Keratinocyte (primary cell): Measurements from ENCODE around the gene PARD3B. TPM values are rescaled to one million over a fixed set of nuclear protein-coding genes. Genes with fewer than 3 reads are reported as not detected.

Source experiments
- DNase-seq: peaks from one replicate; pipeline ENCODE4 v3.0.0-alpha.2; 2011; ENCODE audit warnings: low read depth, missing footprints, low spot score
- FAIRE-seq: peaks from 2 replicates; lab custom pipeline; 2011; peaks lifted over from hg19 to GRCh38; lab: Jason Lieb, UNC
- H2AFZ ChIP-seq: 2 replicates; pipeline ENCODE4 v1.6.0; 2012; ENCODE audit warnings: low read length, control low read depth, inconsistent platforms; ENCODE audit not compliant: control insufficient read depth
- H3K27ac ChIP-seq: 2 replicates; pipeline ENCODE4 v1.5.1; 2011; ENCODE audit warnings: low read length; ENCODE audit not compliant: control insufficient read depth, insufficient read depth
- H3K27me3 ChIP-seq: 3 replicates; pipeline ENCODE4 v1.6.0; 2011; ENCODE audit warnings: low read length; ENCODE audit not compliant: control insufficient read depth, insufficient read depth; ENCODE audit errors: extremely low read depth
- H3K36me3 ChIP-seq, 2 experiments: 2 replicates in 1 of 2; 3 replicates in 1 of 2; pipeline ENCODE4 v1.5.1; 2011; ENCODE audit warnings: low read length in 2 of 2, mild to moderate bottlenecking in 1 of 2; ENCODE audit not compliant: control insufficient read depth in 2 of 2, insufficient read depth in 2 of 2; ENCODE audit errors: extremely low read depth in 1 of 2
- H3K4me1 ChIP-seq: 3 replicates; pipeline ENCODE4 v1.5.1; 2011; ENCODE audit warnings: low read length; ENCODE audit not compliant: control insufficient read depth, insufficient read depth; ENCODE audit errors: extremely low read depth
- H3K4me2 ChIP-seq: 3 replicates; pipeline ENCODE4 v1.6.0; 2011; ENCODE audit warnings: low read depth, low read length; ENCODE audit not compliant: control insufficient read depth, insufficient read depth; ENCODE audit errors: extremely low read depth
- H3K4me3 ChIP-seq, 3 experiments: fragments of 200-600 bp in 1 of 3; sonication (generic) in 1 of 3; 2 replicates in 2 of 3; 3 replicates in 1 of 3; pipeline ENCODE4 v1.5.1; 2011 to 2016; ENCODE audit warnings: low read length in 3 of 3, mild to moderate bottlenecking in 3 of 3, control low read depth in 2 of 3, inconsistent platforms in 1 of 3, low read depth in 1 of 3, mixed read lengths in 1 of 3, mixed run types in 1 of 3, moderate library complexity in 1 of 3; ENCODE audit not compliant: control insufficient read depth in 2 of 3, insufficient read depth in 2 of 3; ENCODE audit errors: extremely low read depth in 1 of 3
- H3K79me2 ChIP-seq: 2 replicates; pipeline ENCODE4 v1.6.0; 2012; ENCODE audit warnings: low read length; ENCODE audit not compliant: control insufficient read depth, insufficient read depth
- H3K9ac ChIP-seq: 3 replicates; pipeline ENCODE4 v1.6.0; 2011; ENCODE audit warnings: low read length; ENCODE audit not compliant: control insufficient read depth, insufficient read depth; ENCODE audit errors: extremely low read depth
- H3K9me1 ChIP-seq: 3 replicates; pipeline ENCODE4 v1.6.0; 2011; ENCODE audit warnings: low read length; ENCODE audit not compliant: control insufficient read depth, insufficient read depth; ENCODE audit errors: extremely low read depth
- H3K9me3 ChIP-seq: 2 replicates; pipeline ENCODE4 v1.5.1; 2012; ENCODE audit warnings: low read depth, low read length; ENCODE audit not compliant: control insufficient read depth
- H4K20me1 ChIP-seq: 3 replicates; pipeline ENCODE4 v1.6.0; 2011; ENCODE audit warnings: low read length; ENCODE audit not compliant: control insufficient read depth, insufficient read depth; ENCODE audit errors: extremely low read depth
- CTCF ChIP-seq, 3 experiments: IDR thresholded peaks in 1 of 3; conservative IDR thresholded peaks in 1 of 3; optimal IDR thresholded peaks in 1 of 3; 2 replicates in 2 of 3; 3 replicates in 1 of 3; pipeline versions ENCODE3 to v1.5.1; 2011; ENCODE audit warnings: low read length in 3 of 3, mild to moderate bottlenecking in 3 of 3, moderate library complexity in 2 of 3, control low read depth in 1 of 3, inconsistent platforms in 1 of 3; ENCODE audit not compliant: insufficient read depth in 2 of 3; ENCODE audit errors: extremely low read depth in 1 of 3
- EZH2 ChIP-seq: IDR thresholded peaks from one replicate; pipeline ENCODE4 v1.6.1; 2012; ENCODE audit warnings: inconsistent platforms, mild to moderate bottlenecking, low read length, moderate library complexity
- dilution Hi-C: fragments of 300-500 bp; cut with MboI; formaldehyde crosslinking; loops from one replicate; pipeline ENCODE4 v1.7.0; 2020; ENCODE audit warnings: low sequenced_read_pairs; ENCODE audit not compliant: extremely low pct_ligation_motif_present
- polyA plus RNA-seq, 5 experiments: library from polyadenylated mRNA; depleted of rRNA in 3 of 5; stranded (reverse) in 3 of 5; stranded (forward) in 1 of 5; unstranded in 1 of 5; fragments of >200 nt; gene quantifications; 1 replicate in 1 of 5; 2 replicates in 3 of 5; 3 replicates in 1 of 5; pipeline versions ENCODE4 v1.2.1 to v1.2.3, GENCODE V29; 2011 to 2012; ENCODE audit warnings: missing spikeins in 2 of 5, low read depth in 1 of 5, low replicate concordance in 1 of 5

Gene PARD3B
- polyA plus RNA-seq, 1 donor (not counting 4 experiments of a cell fraction or from before 2014, with no cell fraction given): 1.2 TPM

- no peak overlapping the region for H3K9ac ChIP-seq
- H3K4me2 ChIP-seq: no peak overlapping the region
- H3K9me1 ChIP-seq: no peaks in the 10 kb centered on the region
- TF ChIP-seq EZH2 (no peak), CTCF (optimal IDR thresholded peaks at IDR 0.05 in 1 of 3, IDR thresholded peaks at IDR 0.05 in 1 of 3, conservative IDR thresholded peaks at IDR 0.05 in 1 of 3; ENCODE audit: extremely low read depth in 1 of 3, insufficient read depth in 2 of 3, low read length in 3 of 3) (no peak)
- DNase-seq (no peak), FAIRE-seq (no peak)
- no peaks in the 10 kb centered on the region for H3K27me3 ChIP-seq
- no peaks in the 10 kb centered on the region for H3K79me2 ChIP-seq
- no peak overlapping the region for H3K27ac ChIP-seq
- H3K9me3 ChIP-seq: no peaks in the 10 kb centered on the region
- dilution Hi-C loops: no loop called here
- no peak overlapping the region for H2AFZ ChIP-seq
- H3K4me1 ChIP-seq: peaks cover 16% of the 10 kb centered on the region
- no peaks in the 10 kb centered on the region for H3K36me3 ChIP-seq
- no peaks in the 10 kb centered on the region for H4K20me1 ChIP-seq
- no peak overlapping the region for H3K4me3 ChIP-seq
Observed at GRCh38 chr2:205570648-205571047, 1025.4 kb downstream of the PARD3B start.

GRCh38 chr2:205571360-205571959 lies 1026.2 kb downstream of the PARD3B start:
- dilution Hi-C loops: no loop called here
- no peaks in the 10 kb centered on the region for H3K79me2 ChIP-seq
- H3K4me3 ChIP-seq: no peak overlapping the region
- H3K36me3 ChIP-seq: no peaks in the 10 kb centered on the region
- no peak overlapping the region for H3K9ac ChIP-seq
- no peak for TF ChIP-seq EZH2
- no peak for TF ChIP-seq CTCF (optimal IDR thresholded peaks at IDR 0.05 in 1 of 3, IDR thresholded peaks at IDR 0.05 in 1 of 3, conservative IDR thresholded peaks at IDR 0.05 in 1 of 3; ENCODE audit: extremely low read depth in 1 of 3, insufficient read depth in 2 of 3, low read length in 3 of 3)
- no peaks in the 10 kb centered on the region for H3K9me1 ChIP-seq
- no peaks in the 10 kb centered on the region for H4K20me1 ChIP-seq
- DNase-seq (no peak), FAIRE-seq (no peak)
- H2AFZ ChIP-seq: no peak overlapping the region
- no peaks in the 10 kb centered on the region for H3K27me3 ChIP-seq
- no peak overlapping the region for H3K4me2 ChIP-seq
- H3K9me3 ChIP-seq: no peaks in the 10 kb centered on the region
- H3K4me1 ChIP-seq: peaks cover 16% of the 10 kb centered on the region
- no peak overlapping the region for H3K27ac ChIP-seq
